HG02642 (cell line): ENCODE measurements around the gene AFF2.

Source experiments
- ATAC-seq: cut with Tn5 transposase; IDR thresholded peaks from one replicate; pipeline ENCODE4 v1.9.1; 2021; ENCODE audit warnings: mild to moderate bottlenecking; ENCODE audit not compliant: unreplicated experiment, poor library complexity

Gene AFF2

DNA sequence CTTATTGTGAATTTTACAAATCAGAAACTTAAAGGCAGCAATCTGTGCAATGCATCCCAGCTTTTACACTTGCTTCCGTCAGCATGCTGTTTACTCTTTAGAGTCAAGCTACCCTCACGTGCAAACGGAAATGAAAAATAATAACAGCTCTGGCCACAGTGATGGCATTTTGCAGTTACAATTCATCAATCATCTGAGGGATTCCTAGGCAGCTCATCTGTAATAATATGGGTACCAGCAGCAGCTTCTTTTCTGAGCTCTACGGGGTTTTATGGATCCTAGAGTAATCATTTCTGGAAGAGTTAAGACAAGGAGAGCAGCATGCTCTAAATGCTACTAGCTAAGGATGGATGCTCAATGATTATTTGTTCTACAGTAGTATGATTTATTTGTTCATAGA is 313.6 kb downstream of the AFF2 start:
- no peak for ATAC-seq

DNA sequence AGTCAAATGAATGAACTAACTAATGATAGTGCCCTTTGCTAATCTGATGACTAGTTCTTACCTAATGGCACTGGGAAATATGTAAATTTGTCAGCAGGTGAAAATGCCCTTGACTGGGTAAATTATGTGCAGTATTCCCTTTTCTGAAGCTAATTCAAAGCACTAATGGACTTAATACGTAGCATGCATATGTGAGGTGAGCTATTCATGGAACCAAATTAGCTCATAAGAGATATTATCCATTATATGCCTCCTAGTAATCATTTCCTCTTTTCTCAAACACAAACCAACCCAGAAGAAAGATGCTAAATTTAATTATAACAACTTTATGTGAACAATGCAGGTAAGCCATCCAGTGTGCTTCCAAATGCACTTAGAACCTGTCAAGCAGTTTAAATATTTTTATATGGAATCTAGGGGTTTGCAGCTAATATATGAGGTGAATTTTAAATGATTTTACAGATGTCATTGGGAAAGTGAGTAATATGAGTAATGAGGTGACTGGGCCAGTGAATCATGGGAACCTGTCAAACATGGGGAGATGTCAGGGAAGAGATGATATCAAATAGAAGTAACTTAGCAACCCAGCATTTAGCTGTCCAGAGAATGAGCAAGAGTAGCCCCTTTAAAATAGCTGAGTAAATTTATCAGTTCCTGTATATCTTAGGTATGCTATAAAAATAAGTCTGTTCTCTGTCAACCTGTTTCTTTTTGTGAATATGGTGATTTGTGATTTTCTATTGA is 315.0 kb downstream of the AFF2 start:
- ATAC-seq = no peak

DNA sequence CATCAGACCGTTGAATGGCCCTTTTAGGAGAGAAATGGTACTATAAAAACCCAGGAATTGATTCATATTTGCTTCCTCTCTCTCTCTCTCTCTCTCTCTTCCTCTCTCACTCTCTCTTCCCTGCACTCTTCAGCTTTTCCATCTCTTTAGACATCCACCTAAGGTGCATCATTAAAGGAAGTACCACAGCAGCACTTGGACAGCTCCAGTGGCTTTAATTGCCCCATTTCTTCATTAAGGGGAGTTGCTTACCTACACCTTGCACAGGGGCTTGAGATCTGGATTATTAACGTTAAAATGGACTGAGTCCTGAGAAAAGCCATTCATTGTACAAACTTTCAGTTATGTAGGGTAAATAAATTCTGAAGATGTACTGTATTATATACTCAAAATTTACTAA is 323.6 kb downstream of the AFF2 start:
- ATAC-seq = no peak

DNA sequence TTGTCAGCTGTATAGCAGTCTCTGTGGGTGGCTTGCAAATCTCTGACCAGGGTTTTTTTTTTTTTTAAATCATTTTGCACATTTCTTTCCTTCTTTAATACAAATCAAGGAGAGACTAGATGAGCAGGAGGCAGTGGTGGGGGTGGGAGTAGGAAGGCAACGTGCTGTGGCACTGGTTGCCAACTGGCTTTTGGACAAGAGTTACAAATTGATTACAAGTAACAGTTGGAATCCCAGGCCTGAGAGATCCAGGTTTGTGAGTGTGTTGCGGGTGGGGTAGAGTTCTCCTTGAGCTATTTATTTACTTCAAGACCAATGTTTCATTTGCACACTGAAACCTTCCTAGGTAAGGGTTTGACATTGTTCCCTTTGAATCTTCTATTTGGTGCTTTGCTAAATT is 325.3 kb downstream of the AFF2 start:
- no peak for ATAC-seq

DNA sequence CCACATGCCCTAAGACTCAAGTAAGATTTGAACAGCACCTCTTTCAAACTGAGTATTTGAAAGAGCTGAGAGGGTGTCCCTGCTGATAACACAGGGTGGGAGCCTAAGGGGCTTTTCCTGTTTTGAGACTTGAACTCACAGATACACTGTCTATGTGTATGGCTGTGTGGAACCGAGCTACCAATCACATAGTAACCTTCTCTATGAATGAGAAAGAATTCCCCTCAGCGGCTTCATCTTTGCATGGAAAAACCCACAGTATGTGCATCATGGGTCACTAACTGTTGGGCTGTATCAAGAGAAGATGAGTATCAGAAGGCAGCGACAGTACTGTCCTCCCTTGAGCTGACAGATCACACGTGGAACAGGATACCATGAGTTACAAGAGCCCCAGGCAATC is 336.3 kb downstream of the AFF2 start:
- ATAC-seq = no peak

DNA sequence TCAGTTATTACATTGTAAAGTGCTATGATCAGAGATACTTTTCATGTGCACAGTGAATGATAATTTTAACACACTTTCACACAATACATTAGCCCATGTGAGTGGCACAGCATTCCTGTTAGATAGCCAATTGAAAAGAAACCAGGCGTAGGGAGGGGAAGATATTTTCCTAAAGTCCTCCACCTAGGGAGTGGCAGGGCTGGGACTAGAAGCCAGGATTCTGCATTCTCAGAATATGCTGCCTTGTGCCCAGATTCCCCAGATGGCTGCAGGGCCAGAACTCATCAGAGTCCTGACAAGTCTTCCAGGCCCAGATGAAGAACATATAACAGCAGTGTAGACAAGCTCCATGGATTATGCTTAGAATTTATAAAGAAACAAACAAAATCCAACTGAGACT is 350.2 kb downstream of the AFF2 start:
- no peak for ATAC-seq

DNA sequence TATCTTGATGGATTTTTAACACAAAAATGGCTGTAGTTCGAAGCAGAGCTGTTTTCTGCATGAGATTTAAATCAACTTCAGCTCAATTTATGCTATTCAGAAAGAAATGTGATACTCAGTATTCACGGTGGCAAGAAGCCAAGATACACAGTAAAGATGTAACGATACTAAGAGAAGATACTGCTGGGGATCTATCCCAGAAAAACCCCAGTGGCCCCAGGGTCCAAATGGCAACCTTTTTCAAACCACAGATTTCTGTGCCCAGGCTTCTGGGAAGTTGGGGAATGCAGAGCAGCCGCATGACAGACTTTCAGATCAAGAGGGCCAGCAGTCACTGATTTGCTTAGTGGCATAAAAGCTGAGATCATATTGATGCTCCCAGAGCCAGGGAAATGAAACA is 353.9 kb downstream of the AFF2 start:
- no peak for ATAC-seq

DNA sequence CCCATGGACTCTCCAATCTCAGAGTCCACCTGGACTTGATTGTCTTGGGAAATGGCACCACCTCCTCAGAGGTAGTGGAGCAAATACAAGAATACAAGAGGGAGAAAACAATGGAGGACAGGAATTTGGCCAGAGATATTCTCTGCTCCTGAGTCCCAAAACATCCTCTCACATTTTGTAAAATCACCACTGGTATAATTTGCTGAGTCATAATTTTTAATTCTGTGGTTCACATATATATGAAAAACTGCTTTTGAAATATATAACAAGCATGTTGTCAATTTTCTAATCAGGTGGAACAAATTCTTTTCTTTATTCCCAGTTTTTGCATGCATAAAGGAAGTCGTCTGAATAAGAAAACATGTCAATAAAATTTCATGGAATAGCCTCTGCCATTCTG is 356.1 kb downstream of the AFF2 start:
- no peak for ATAC-seq

DNA sequence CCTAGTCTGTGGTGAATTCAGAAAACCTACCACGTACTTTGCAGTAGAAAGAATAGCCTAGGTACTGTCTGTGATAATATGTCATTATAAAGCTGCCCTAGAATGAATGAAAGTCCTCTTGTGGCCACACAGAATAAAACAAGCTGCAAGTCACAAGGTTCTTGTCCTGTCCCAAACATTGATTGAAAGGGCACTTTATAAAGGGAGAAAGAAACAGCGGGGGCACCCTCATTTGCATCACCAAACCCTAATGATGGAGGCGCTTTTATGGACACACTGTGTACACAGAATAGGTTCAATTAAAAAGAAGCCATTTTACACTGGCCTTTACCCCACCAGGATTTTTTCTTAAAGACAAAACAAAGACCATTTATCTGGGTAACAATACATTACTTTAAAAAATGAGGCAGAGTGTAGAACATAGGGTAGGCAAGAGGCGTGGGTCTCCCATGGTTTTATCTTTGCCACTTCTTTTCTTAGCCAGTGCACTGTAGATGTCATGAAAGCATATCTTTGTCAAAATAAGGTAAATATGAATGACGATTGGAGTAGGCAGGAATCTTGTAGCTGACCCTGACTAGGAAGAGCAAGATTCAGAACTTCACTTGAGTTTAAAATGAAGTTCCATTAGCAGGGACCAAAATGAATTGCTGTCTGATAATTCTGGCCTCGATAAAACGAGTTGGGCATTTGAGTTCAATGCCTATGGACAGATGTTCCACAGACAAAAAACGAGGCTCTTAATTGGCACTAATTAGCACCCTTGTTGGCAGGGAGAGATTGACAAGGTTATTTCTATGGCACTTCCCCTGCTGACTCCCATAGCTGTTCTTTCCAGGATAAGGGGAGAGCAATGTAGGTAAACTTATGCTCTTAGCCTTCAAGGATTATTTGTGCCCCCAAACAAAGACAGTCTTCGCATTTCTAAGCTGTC is 365.1 kb downstream of the AFF2 start:
- ATAC-seq = no peak

DNA sequence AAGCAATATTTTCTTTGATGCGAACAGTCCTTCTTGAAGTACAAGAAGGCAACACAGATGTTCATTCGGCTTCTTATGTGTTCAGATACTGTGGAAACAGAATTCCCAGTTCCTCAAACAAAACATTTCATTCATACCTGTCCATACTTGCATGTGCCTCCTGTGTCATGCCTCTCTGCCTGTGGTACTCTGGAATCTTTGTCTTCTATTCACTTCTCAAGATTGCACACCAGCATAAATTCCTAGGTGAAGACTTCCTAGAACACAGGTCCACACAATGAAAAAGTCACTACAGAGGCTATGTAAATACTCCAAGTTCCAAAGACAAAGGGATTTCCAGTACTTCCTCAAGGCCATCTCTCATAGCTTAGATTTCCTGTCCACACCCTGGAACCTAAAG is 367.2 kb downstream of the AFF2 start:
- no peak for ATAC-seq

DNA sequence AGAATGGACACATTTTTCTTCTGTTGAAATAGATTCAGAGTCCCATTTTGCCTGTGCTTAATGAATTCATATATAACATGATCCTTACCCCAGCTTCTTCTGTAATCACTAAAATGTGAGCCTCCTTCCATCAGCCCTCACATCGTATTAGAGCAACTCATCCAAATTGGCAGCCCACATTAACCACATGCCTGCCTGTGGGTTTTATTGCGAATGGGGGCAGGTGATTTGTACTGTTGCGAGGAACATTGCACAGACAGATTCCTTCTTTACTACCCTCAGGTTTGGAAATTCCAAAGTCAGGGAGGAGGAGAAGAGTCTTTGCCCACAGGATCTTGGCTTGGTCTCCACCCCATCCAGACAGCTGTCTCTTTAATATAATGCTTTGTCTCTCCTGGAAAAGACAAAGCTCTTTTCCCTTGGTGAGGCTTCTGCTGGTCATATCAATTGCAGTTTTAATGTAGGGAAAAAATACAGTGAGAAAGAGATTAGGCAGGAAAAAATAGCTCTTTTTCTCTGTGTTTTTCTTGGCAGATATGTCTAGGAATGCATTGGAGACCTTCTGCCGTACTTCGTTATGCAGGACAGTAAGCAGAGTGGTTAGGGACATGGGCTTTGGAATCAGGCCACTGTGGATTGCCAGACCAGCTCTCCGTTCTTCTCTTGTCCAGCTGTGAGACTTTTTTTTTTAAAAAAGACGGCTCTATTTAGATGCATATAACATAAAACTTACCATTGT is 371.2 kb downstream of the AFF2 start:
- ATAC-seq = no peak

DNA sequence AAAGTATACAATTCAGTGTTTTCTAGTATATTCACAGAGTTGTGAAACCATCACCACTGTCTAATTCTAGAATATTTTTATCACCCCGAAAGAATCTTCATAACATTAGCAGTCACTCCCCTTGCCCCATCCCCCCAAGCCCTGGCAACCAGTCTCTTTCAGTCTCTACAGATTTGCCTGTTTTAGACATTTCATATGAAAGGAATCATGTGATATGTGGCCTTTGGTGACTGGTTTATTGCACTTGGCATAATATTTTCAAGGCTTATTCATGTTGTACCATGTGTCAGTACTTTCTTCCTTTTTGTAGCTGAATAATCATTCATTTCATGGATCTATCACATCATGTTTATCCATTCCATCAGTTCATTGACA is 371.7 kb downstream of the AFF2 start:
- no peak for ATAC-seq

DNA sequence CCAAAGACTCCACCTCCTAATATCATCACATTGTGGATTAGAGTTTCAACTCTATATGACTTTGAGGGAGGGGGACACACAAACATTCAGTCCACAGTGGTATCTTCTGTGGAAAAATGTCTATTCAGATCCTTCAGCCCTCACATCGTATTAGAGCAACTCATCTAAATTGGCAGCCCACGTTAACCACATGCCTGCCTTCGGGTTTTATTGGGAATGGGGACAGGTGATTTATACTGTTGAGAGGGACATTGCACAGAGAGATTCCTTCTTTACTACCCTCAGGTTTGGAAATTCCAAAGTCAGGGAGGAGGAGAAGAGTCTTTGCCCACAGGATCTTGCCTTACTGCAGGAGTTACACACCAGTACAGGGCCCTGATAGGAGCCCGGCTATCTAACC is 372.5 kb downstream of the AFF2 start:
- ATAC-seq = no peak

DNA sequence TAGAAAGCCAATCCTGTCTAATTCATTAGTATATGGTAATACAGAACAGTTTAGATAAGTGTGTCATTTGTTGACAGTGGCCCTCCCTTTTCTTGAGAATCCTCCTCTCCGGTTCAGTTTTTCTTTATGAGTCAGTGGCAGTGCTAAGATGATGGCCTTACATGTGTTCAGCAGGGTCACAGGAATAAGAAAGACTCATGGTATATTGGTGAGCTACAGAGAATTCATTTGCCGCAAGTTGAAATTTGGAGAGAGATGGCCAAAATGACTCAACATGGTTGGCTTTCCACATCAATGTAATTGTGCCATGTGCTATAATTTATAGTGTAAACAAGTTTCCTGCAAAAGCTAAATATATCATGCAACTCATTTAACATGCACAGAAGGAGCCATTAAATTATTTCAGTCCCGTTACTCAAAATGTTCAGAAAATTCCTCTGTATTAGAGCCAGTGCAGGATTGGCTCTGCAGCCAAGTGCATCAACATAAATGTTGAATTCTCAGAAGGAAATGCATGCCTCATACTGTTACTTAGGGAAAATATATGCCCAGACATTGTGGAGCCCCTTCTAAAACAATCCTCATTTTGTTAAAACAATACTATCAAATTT is 374.3 kb downstream of the AFF2 start:
- ATAC-seq = no peak

DNA sequence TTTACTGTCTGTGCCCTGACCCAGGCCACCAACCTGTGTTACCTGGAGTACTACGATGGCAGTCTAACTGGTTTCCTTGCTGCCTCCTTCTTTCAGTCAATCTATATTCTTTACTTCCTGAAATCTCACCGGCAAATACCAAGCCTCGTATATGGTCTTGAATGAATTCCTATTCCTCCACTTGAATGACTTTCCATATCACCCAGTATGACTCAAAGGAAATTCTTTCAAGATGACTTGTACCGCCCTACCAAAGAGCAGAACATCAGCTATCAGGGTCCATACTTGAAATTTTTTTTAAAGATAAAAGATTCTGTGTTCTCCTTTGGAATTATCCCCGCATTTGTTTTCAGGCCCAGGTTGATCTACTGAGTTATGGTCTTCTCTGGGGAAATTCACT is 378.0 kb downstream of the AFF2 start:
- ATAC-seq = no peak

DNA sequence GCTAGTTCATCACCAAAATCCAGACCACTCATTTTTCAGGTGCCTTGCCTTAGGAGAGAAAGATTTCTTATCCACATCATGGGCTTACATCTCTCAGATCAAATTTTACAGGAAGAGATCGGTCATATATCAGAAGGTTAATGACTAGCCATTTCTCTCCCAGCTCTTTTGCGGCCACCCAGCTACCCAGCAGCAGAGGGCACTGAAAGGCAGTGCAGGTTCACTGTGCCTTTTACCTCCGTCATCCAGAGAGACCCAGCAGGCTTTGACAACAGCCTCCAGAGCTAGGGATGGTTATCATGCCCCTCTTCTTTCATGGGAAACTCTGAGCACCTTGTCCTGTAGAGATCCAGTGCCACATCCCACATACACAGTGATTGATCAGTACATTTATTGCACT is 384.8 kb downstream of the AFF2 start:
- no peak for ATAC-seq

DNA sequence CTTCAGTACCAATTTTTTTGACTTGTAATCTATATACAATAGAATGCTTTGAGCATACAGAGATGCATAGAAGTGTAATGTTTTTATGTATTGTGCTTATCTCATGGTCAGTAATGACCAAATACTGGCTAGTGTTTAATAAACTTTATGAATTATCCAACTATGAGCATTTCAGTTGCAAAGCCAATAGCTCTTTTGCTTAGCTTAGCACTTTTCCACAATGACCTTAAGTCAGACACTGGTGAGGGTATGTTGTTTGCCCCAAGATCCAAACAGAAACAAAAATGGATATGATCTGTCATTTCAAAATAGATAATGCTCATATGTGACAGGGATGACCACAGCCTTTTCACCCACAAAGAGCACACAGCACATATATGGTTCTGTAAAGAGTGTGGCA is 393.0 kb downstream of the AFF2 start:
- no peak for ATAC-seq

DNA sequence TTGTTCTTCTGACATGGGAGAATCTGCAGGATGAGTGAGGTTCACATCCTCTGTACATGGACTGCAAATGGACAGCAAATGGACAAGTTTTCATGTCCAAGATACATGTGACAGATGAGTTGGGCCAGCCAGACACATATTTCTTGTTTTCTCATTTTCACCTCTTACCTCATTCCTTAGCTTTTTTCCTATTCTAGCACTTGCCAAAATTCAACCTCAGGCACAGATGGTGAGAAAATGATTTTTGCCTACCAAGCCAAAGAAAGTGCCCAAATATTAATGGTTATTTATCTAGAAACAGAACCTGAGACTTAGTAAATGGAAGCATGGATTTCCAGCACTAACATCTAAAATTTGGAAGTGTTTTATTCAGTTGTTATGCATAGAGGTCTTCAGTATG is 402.2 kb downstream of the AFF2 start:
- ATAC-seq = no peak

DNA sequence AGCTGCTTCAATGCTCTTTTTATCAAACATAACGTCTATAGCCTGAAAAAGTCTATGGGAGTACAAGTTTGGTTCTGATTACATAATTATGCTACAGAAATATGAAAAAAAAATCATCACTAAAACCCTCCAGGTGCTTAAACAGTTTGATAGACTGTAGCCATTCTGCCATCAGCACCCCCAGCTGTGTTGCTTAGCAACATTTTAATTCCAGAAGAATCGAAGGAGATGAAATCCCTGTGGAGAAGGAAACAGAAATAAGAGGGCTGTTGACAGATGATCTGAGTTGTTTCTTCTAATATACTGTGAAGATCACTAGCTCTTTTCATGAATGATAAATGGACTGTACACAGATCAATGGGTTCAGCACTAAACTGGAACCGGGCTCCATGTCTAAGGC is 402.8 kb downstream of the AFF2 start:
- ATAC-seq = no peak

DNA sequence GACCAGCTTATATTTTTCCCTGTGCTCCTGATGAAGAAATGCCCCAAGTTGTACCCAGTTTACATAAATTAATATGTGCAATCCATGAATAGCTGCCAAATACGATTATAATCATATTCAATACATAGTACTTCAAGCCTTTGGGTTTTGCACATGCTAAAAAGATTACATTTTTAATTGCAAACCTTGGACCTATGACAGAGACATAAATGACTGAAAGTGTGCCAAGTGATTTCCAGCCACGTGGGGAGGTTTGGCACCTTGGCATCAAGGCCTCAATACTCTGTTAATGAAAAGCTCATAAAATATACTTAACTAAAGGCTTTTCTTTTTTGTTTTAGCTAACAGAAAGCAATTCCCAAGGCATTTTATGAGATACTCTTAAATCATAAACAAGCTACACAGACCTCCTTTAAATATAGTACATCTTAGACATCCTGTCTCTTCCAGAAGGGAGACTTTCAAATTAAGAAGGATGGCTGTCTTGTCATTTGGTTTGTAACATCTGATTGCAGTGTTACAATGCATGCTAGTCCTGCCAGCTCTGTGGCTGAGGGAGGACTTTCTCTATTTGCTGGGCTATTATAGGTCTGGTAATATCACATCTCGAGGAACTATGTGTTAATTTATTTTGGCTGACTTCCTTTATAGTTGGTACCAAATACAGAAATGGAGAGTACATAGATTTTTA is 404.1 kb downstream of the AFF2 start:
- no peak for ATAC-seq
